Neuron (in vitro differentiated cells): Measurements from ENCODE around the gene LRRC34.
A peak's percentile ranks its signal among the peaks of the same experiment; 100 is the strongest.

Experiments used
- H2AFZ ChIP-seq: one replicate; pipeline ENCODE4 v1.6.1; 2013; ENCODE audit warnings: low read depth, mild to moderate bottlenecking, inconsistent platforms, low read length, moderate library complexity
- H3K27me3 ChIP-seq: one replicate; pipeline ENCODE4 v1.6.1; 2013; ENCODE audit warnings: low read length; ENCODE audit not compliant: insufficient read depth
- H3K36me3 ChIP-seq: one replicate; pipeline ENCODE4 v1.6.1; 2013; ENCODE audit warnings: low read length; ENCODE audit not compliant: insufficient read depth
- H3K4me1 ChIP-seq: one replicate; pipeline ENCODE4 v1.6.1; 2013; ENCODE audit warnings: low read length; ENCODE audit not compliant: insufficient read depth
- H3K4me3 ChIP-seq: 2 replicates; pipeline ENCODE4 v1.5.1; 2013; ENCODE audit warnings: mild to moderate bottlenecking, low read length, moderate library complexity
- H3K9me3 ChIP-seq: one replicate; pipeline ENCODE4 v1.6.1; 2013; ENCODE audit warnings: low read length

The LRRC34 gene

GRCh38 chr3:169836078-169836941 is 23.6 kb upstream of the LRRC34 start:
- Histone ChIP-seq H3K27me3 (no peaks in the 10 kb centered on the region), H3K9me3 (no peaks in the 10 kb centered on the region), H3K4me1 (no peaks in the 10 kb centered on the region), H2AFZ (peak overlapping the region; percentile 13), H3K4me3 (no peak overlapping the region), H3K36me3 (no peaks in the 10 kb centered on the region)

- Histone ChIP-seq H3K9me3 (no peaks in the 10 kb centered on the region), H3K4me1 (no peaks in the 10 kb centered on the region), H2AFZ (no peak overlapping the region), H3K4me3 (no peak overlapping the region), H3K27me3 (no peaks in the 10 kb centered on the region), H3K36me3 (no peaks in the 10 kb centered on the region)
Observed at GRCh38 chr3:169835533-169835932, 22.8 kb upstream of the LRRC34 start.

GRCh38 chr3:169827712-169828111 is 15.0 kb upstream of the LRRC34 start:
- H3K27me3 ChIP-seq: no peaks in the 10 kb centered on the region
- H3K4me1 ChIP-seq: no peaks in the 10 kb centered on the region
- H3K4me3 ChIP-seq: no peak overlapping the region
- no peak overlapping the region for H2AFZ ChIP-seq
- no peaks in the 10 kb centered on the region for H3K36me3 ChIP-seq
- no peaks in the 10 kb centered on the region for H3K9me3 ChIP-seq

- Histone ChIP-seq H3K4me3 (no peak overlapping the region), H3K27me3 (no peaks in the 10 kb centered on the region), H3K36me3 (no peaks in the 10 kb centered on the region), H3K9me3 (no peaks in the 10 kb centered on the region), H3K4me1 (no peaks in the 10 kb centered on the region), H2AFZ (no peak overlapping the region)
Observed at GRCh38 chr3:169825316-169825715, 12.6 kb upstream of the LRRC34 start.

GRCh38 chr3:169822983-169823382 is 10.3 kb upstream of the LRRC34 start:
- Histone ChIP-seq H3K4me1 (no peaks in the 10 kb centered on the region), H3K36me3 (no peaks in the 10 kb centered on the region), H3K9me3 (no peaks in the 10 kb centered on the region), H3K4me3 (no peak overlapping the region), H3K27me3 (no peaks in the 10 kb centered on the region), H2AFZ (no peak overlapping the region)

GRCh38 chr3:169822540-169822939 is 9.8 kb upstream of the LRRC34 start:
- Histone ChIP-seq H2AFZ (no peak overlapping the region), H3K9me3 (no peaks in the 10 kb centered on the region), H3K4me3 (no peak overlapping the region), H3K36me3 (no peaks in the 10 kb centered on the region), H3K27me3 (no peaks in the 10 kb centered on the region), H3K4me1 (no peaks in the 10 kb centered on the region)

- Histone ChIP-seq H3K4me3 (no peak overlapping the region), H2AFZ (no peak overlapping the region), H3K27me3 (no peaks in the 10 kb centered on the region), H3K9me3 (no peaks in the 10 kb centered on the region), H3K4me1 (no peaks in the 10 kb centered on the region), H3K36me3 (no peaks in the 10 kb centered on the region)
Observed at GRCh38 chr3:169822091-169822490, 9.4 kb upstream of the LRRC34 start.

- Histone ChIP-seq H3K4me3 (no peak overlapping the region), H3K4me1 (no peaks in the 10 kb centered on the region), H3K27me3 (no peaks in the 10 kb centered on the region), H3K36me3 (no peaks in the 10 kb centered on the region), H2AFZ (no peak overlapping the region), H3K9me3 (no peaks in the 10 kb centered on the region)
Observed at GRCh38 chr3:169818316-169818715, 5.6 kb upstream of the LRRC34 start.

GRCh38 chr3:169815590-169816150 is 3.0 kb upstream of the LRRC34 start:
- Histone ChIP-seq H3K36me3 (no peaks in the 10 kb centered on the region), H3K27me3 (no peaks in the 10 kb centered on the region), H2AFZ (no peak overlapping the region), H3K4me1 (no peaks in the 10 kb centered on the region), H3K4me3 (no peak overlapping the region), H3K9me3 (no peaks in the 10 kb centered on the region)

GRCh38 chr3:169813757-169814517 is 1.2 kb upstream of the LRRC34 start:
- Histone ChIP-seq H3K4me1 (no peaks in the 10 kb centered on the region), H3K36me3 (no peaks in the 10 kb centered on the region), H3K9me3 (no peaks in the 10 kb centered on the region), H3K27me3 (no peaks in the 10 kb centered on the region), H2AFZ (no peak overlapping the region), H3K4me3 (no peak overlapping the region)

GRCh38 chr3:169813278-169813677 is 574 bp upstream of the LRRC34 start:
- H3K36me3 ChIP-seq: no peaks in the 10 kb centered on the region

GRCh38 chr3:169811631-169812331 is 923 bp downstream of the LRRC34 start:
- Histone ChIP-seq H3K36me3 (no peaks in the 10 kb centered on the region), H3K4me1 (no peaks in the 10 kb centered on the region), H3K9me3 (no peaks in the 10 kb centered on the region), H2AFZ (no peak overlapping the region), H3K4me3 (no peak overlapping the region), H3K27me3 (no peaks in the 10 kb centered on the region)

More at GRCh38 chr3:169813278-169813677, 574 bp upstream of the LRRC34 start:
- no peaks in the 10 kb centered on the region for H3K27me3 ChIP-seq
- H3K4me3 ChIP-seq: no peak overlapping the region
- H3K9me3 ChIP-seq: no peaks in the 10 kb centered on the region
- no peak overlapping the region for H2AFZ ChIP-seq
- no peaks in the 10 kb centered on the region for H3K4me1 ChIP-seq
